Upper lobe of left lung (tissue), 6 donors: ENCODE data around the gene ULK3. TPM values are rescaled to one million over a fixed set of nuclear protein-coding genes. Genes with fewer than 3 reads are reported as not detected.

Experiments
- ATAC-seq, 2 donors: fragments of 200-7000 bp; cut with Tn5 transposase; one replicate each; pipeline ENCODE4 v1.9.1; 2022; ENCODE audit warnings: mild to moderate bottlenecking in 2 of 2, moderate library complexity in 2 of 2; ENCODE audit not compliant: low FRiP score in 2 of 2
- DNase-seq, 2 donors: peaks; one replicate each; pipeline ENCODE4 v3.0.0-alpha.2; 2019 to 2020
- H3K27ac ChIP-seq, 4 donors: fragments of 200-600 bp; sonication (generic); one replicate each; pipeline ENCODE4 v1.5.1; 2016 to 2019
- H3K27me3 ChIP-seq, 4 donors: fragments of 200-600 bp; sonication (generic); one replicate each; pipeline ENCODE4 v1.5.1; 2017 to 2019
- H3K36me3 ChIP-seq, 4 donors: fragments of 200-600 bp; sonication (generic); one replicate each; pipeline ENCODE4 v1.5.1; 2016 to 2019
- H3K4me1 ChIP-seq, 4 donors: fragments of 200-600 bp; sonication (generic); one replicate each; pipeline ENCODE4 v1.5.1; 2018 to 2019
- H3K4me3 ChIP-seq, 4 donors: fragments of 200-600 bp; sonication (generic); one replicate each; pipeline ENCODE4 v1.5.1; 2017 to 2019; ENCODE audit warnings: mild to moderate bottlenecking in 2 of 4, moderate library complexity in 1 of 4
- H3K9me3 ChIP-seq, 4 donors: fragments of 200-600 bp; sonication (generic); one replicate each; pipeline ENCODE4 v1.5.1; 2018 to 2019
- CTCF ChIP-seq, 6 experiments: fragments of 450-650 bp in 4 of 6; fragments of 200-600 bp in 2 of 6; sonication (generic) in 2 of 6; IDR thresholded peaks; one replicate each; pipeline ENCODE4 v1.5.1; 2016 to 2019; ENCODE audit warnings: antibody characterized with exemption in 6 of 6
- EP300 ChIP-seq, 4 donors: sonication (generic); formaldehyde crosslinking; IDR thresholded peaks; one replicate each; pipeline ENCODE4 v1.5.1; 2017; ENCODE audit warnings: antibody characterized with exemption in 4 of 4, control low read depth in 2 of 4
- POLR2A ChIP-seq, 4 donors: fragments of 450-650 bp; IDR thresholded peaks; one replicate each; pipeline ENCODE4 v1.5.1; 2016 to 2017; ENCODE audit warnings: antibody characterized with exemption in 4 of 4, mild to moderate bottlenecking in 2 of 4
- POLR2AphosphoS5 ChIP-seq, 2 donors: sonication (generic); formaldehyde crosslinking; IDR thresholded peaks; one replicate each; pipeline ENCODE4 v1.5.1; 2017; ENCODE audit warnings: antibody characterized with exemption in 2 of 2
- WGBS, 2 donors: methylation state at CpG; one replicate each; pipeline ENCODE4 v1.1.5; 2017 to 2018; 5-methylcytosine and 5-hydroxymethylcytosine counted together
- total RNA-seq, 6 donors: library from RNA; depleted of rRNA in 4 of 6; stranded (reverse); fragments of >200 nt in 4 of 6; gene quantifications; one replicate each; pipeline versions ENCODE4 v1.1.0 to v1.2.1, GENCODE V29; 2016 to 2021
- donor health status: DM: no; HTN: no; CAD: no; lungs with moderate emphysema.
- donor health status: DM: no; HTN: yes; CAD: no; lungs with severe emphysema.

Gene ULK3
- total RNA-seq, 6 donors from 2014 or later: 40.6 to 158 (median 65.0) TPM

GRCh38 chr15:74812533-74812932 is 30.4 kb downstream of the ULK3 start, which contains the start of gene LMAN1L:
TSS of gene LMAN1L (plus strand) at chr15:74812835. CDS start at chr15:74812855, 20 bp downstream.
- no peak for DNase-seq

GRCh38 chr15:74809956-74810355 is 33.0 kb downstream of the ULK3 start:
- H3K4me1 ChIP-seq: peaks cover 0 to 8% (median 0%) of the 10 kb centered on the region in 4 donors
- no peak overlapping the region for H3K27ac ChIP-seq
- WGBS, 2 donors: 87 to 90% methylated on average over 3 of the region's 3 CpGs
- no peak for ATAC-seq
- DNase-seq: no peak
- no peaks in the 10 kb centered on the region for H3K27me3 ChIP-seq
- no peaks in the 10 kb centered on the region for H3K36me3 ChIP-seq
- no peak for TF ChIP-seq POLR2A (IDR thresholded peaks at IDR 0.05)
- no peak for TF ChIP-seq EP300 (IDR thresholded peaks at IDR 0.05)
- TF ChIP-seq CTCF (IDR thresholded peaks at IDR 0.05): no peak
- TF ChIP-seq POLR2AphosphoS5 (IDR thresholded peaks at IDR 0.05): no peak
- no peaks in the 10 kb centered on the region for H3K9me3 ChIP-seq
- no peak overlapping the region for H3K4me3 ChIP-seq

More at GRCh38 chr15:74812533-74812932, 30.4 kb downstream of the ULK3 start, which contains the start of gene LMAN1L:
- 61 to 74% methylated on average over 8 to 11 of the region's 12 CpGs for WGBS, 2 donors
- TF ChIP-seq CTCF (IDR thresholded peaks at IDR 0.05) (no peak), POLR2A (IDR thresholded peaks at IDR 0.05) (no peak), EP300 (IDR thresholded peaks at IDR 0.05) (no peak), POLR2AphosphoS5 (IDR thresholded peaks at IDR 0.05) (no peak)
- H3K4me1 ChIP-seq: peaks cover 0 to 8% (median 0%) of the 10 kb centered on the region in 4 donors
- H3K9me3 ChIP-seq: no peaks in the 10 kb centered on the region
- H3K4me3 ChIP-seq: no peak within 1 kb of the TSS
- ATAC-seq: no peak
- no peak within 1 kb of the TSS for H3K27ac ChIP-seq
- H3K36me3 ChIP-seq: no peaks in the 10 kb centered on the region
- no peaks in the 10 kb centered on the region for H3K27me3 ChIP-seq

- peaks cover 0 to 8% (median 0%) of the 10 kb centered on the region in 4 donors for H3K4me1 ChIP-seq
- H3K4me3 ChIP-seq: no peak overlapping the region
- H3K27ac ChIP-seq: no peak overlapping the region
- no peak for TF ChIP-seq CTCF (IDR thresholded peaks at IDR 0.05)
- TF ChIP-seq POLR2AphosphoS5 (IDR thresholded peaks at IDR 0.05): no peak
- TF ChIP-seq EP300 (IDR thresholded peaks at IDR 0.05): no peak
- no peak for TF ChIP-seq POLR2A (IDR thresholded peaks at IDR 0.05)
- H3K9me3 ChIP-seq: no peaks in the 10 kb centered on the region
- WGBS, 2 donors: 85 to 87% methylated on average over 5 of the region's 5 CpGs
- ATAC-seq (no peak), DNase-seq (no peak)
- peaks cover 0 to 2% (median under 1%) of the 10 kb centered on the region in 4 donors for H3K36me3 ChIP-seq
- no peaks in the 10 kb centered on the region for H3K27me3 ChIP-seq
These were observed 33.7 kb downstream of the ULK3 start for GRCh38 chr15:74809242-74809641.

GRCh38 chr15:74808840-74809229 is 34.1 kb downstream of the ULK3 start:
- Histone ChIP-seq H3K4me3 (no peak overlapping the region), H3K27ac (no peak overlapping the region), H3K27me3 (no peaks in the 10 kb centered on the region), H3K36me3 (peaks cover 0 to 6% (median 2%) of the 10 kb centered on the region in 4 donors), H3K9me3 (no peaks in the 10 kb centered on the region), H3K4me1 (peaks cover 0 to 8% (median 0%) of the 10 kb centered on the region in 4 donors)
- TF ChIP-seq EP300 (IDR thresholded peaks at IDR 0.05): no peak
- TF ChIP-seq POLR2AphosphoS5 (IDR thresholded peaks at IDR 0.05): no peak
- no peak for TF ChIP-seq CTCF (IDR thresholded peaks at IDR 0.05)
- no peak for TF ChIP-seq POLR2A (IDR thresholded peaks at IDR 0.05)
- WGBS, 2 donors: 53 to 62% methylated on average over 4 of the region's 4 CpGs
- ATAC-seq (no peak), DNase-seq (no peak)
